Neural cell (in vitro differentiated cells): ENCODE results near the gene TRAPPC1.

Experiments used
- EP300 ChIP-seq: fragments of 450-650 bp; conservative IDR thresholded peaks from 2 replicates; pipeline ENCODE4 v1.6.1; 2014; ENCODE audit warnings: antibody characterized with exemption, mild to moderate bottlenecking, moderate library complexity; ENCODE audit not compliant: poor library complexity, severe bottlenecking
- EZH2 ChIP-seq: fragments of 200-600, 300-800 bp; shearing (Covaris generic), sonication (generic); IDR thresholded peaks from 2 replicates; pipeline ENCODE4 v1.6.1; 2014; ENCODE audit warnings: antibody characterized with exemption, low read length, borderline replicate concordance, mild to moderate bottlenecking; ENCODE audit not compliant: insufficient read depth, poor library complexity, severe bottlenecking
- MXI1 ChIP-seq: fragments of 450-650 bp; conservative IDR thresholded peaks from 2 replicates; pipeline ENCODE4 v1.6.1; 2014; ENCODE audit warnings: antibody characterized with exemption, mild to moderate bottlenecking; ENCODE audit not compliant: poor library complexity, severe bottlenecking
- POLR2AphosphoS5 ChIP-seq: IDR thresholded peaks from 2 replicates; pipeline ENCODE4 v1.6.1; 2012
- SMC3 ChIP-seq: fragments of 450-650 bp; conservative IDR thresholded peaks from 2 replicates; pipeline ENCODE4 v1.6.1; 2014; ENCODE audit warnings: antibody characterized with exemption, mild to moderate bottlenecking, moderate library complexity; ENCODE audit not compliant: poor library complexity
- TAF1 ChIP-seq: IDR thresholded peaks from 2 replicates; pipeline ENCODE4 v1.6.1; 2012; ENCODE audit warnings: low read depth
- TF ChIP-seq, protein P1 (sequence below): fragments of 450-650 bp; IDR thresholded peaks from 2 replicates; pipeline ENCODE4 v1.5.1; 2014; ENCODE audit warnings: antibody characterized with exemption, mild to moderate bottlenecking, moderate library complexity; ENCODE audit not compliant: poor library complexity, severe bottlenecking

GRCh38 chr17:7929158-7930023 lies 2.4 kb downstream of the TRAPPC1 start, which contains the start of gene KCNAB3:
- TF ChIP-seq TAF1 (no peak), EZH2 (no peak), EP300 (no peak), MXI1 (no peak), SMC3 (no peak), POLR2AphosphoS5 (no peak)
- TF ChIP-seq, protein P1, sequence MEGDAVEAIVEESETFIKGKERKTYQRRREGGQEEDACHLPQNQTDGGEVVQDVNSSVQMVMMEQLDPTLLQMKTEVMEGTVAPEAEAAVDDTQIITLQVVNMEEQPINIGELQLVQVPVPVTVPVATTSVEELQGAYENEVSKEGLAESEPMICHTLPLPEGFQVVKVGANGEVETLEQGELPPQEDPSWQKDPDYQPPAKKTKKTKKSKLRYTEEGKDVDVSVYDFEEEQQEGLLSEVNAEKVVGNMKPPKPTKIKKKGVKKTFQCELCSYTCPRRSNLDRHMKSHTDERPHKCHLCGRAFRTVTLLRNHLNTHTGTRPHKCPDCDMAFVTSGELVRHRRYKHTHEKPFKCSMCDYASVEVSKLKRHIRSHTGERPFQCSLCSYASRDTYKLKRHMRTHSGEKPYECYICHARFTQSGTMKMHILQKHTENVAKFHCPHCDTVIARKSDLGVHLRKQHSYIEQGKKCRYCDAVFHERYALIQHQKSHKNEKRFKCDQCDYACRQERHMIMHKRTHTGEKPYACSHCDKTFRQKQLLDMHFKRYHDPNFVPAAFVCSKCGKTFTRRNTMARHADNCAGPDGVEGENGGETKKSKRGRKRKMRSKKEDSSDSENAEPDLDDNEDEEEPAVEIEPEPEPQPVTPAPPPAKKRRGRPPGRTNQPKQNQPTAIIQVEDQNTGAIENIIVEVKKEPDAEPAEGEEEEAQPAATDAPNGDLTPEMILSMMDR = no peak
